ENCODE measurements around the gene PES1. TPM values are rescaled to one million over a fixed set of nuclear protein-coding genes. Genes with fewer than 3 reads are reported as not detected.
A peak's percentile ranks its signal among the peaks of the same experiment; 100 is the strongest.

The PES1 gene
- total and polyA plus RNA-seq, 10 donors = 39.0 to 72.7 (median 49.2) TPM

GRCh38 chr22:30604723-30605122 lies 13.0 kb upstream of the PES1 start:
- H3K27ac ChIP-seq = peak overlapping the region in 2 of 8 donors; percentile 87 to 88
- no peak for TF ChIP-seq CTCF (IDR thresholded peaks at IDR 0.05 in 8 of 11, conservative IDR thresholded peaks at IDR 0.05 in 3 of 11)
- no peak for TF ChIP-seq POLR2AphosphoS5 (IDR thresholded peaks at IDR 0.05)
- TF ChIP-seq POLR2A (IDR thresholded peaks at IDR 0.05) = no peak
- WGBS, 5 donors = 88 to 100% (median 93%) methylated on average over 2 of the region's 2 CpGs
- no peaks in the 10 kb centered on the region for H3K9me3 ChIP-seq
- intact Hi-C loops (cut with DNase I; ENCODE audit: low total_unique reads) = no loop called here
- no peaks in the 10 kb centered on the region for H3K27me3 ChIP-seq (replicated peaks in 1 of 7)
- H3K4me3 ChIP-seq = no peak overlapping the region
- H3K36me3 ChIP-seq = peaks cover 0 to 9% (median 0%) of the 10 kb centered on the region in 6 donors
- no peak for DNase-seq
- peaks cover 25 to 48% (median 45%) of the 10 kb centered on the region in 6 donors for H3K4me1 ChIP-seq

GRCh38 chr22:30603801-30604200 lies 12.1 kb upstream of the PES1 start:
- intact Hi-C loops (cut with DNase I; ENCODE audit: low total_unique reads) = no loop called here
- no peak for DNase-seq
- no peaks in the 10 kb centered on the region for H3K27me3 ChIP-seq (replicated peaks in 1 of 7)
- H3K4me3 ChIP-seq = no peak overlapping the region
- 84 to 88% (median 86%) methylated on average over 3 of the region's 3 CpGs for WGBS, 5 donors
- TF ChIP-seq POLR2AphosphoS5 (IDR thresholded peaks at IDR 0.05) (no peak), POLR2A (IDR thresholded peaks at IDR 0.05) (no peak), CTCF (IDR thresholded peaks at IDR 0.05 in 8 of 11, conservative IDR thresholded peaks at IDR 0.05 in 3 of 11) (no peak)
- no peak overlapping the region for H3K27ac ChIP-seq
- H3K9me3 ChIP-seq = no peaks in the 10 kb centered on the region
- peaks cover 0 to 9% (median 0%) of the 10 kb centered on the region in 6 donors for H3K36me3 ChIP-seq
- peaks cover 20 to 39% (median 36%) of the 10 kb centered on the region in 6 donors for H3K4me1 ChIP-seq

- Histone ChIP-seq H3K4me3 (no peak overlapping the region), H3K27me3 (replicated peaks in 1 of 7) (no peaks in the 10 kb centered on the region), H3K36me3 (peaks cover 0 to 9% (median 0%) of the 10 kb centered on the region in 6 donors), H3K27ac (no peak overlapping the region), H3K4me1 (peaks cover 7 to 21% (median 18%) of the 10 kb centered on the region in 6 donors), H3K9me3 (no peaks in the 10 kb centered on the region)
- intact Hi-C loops (cut with DNase I; ENCODE audit: low total_unique reads) = no loop called here
- no peak for DNase-seq
- no peak for TF ChIP-seq POLR2AphosphoS5 (IDR thresholded peaks at IDR 0.05)
- peak in 1 of 11 experiments; percentile 25 for TF ChIP-seq CTCF (IDR thresholded peaks at IDR 0.05 in 8 of 11, conservative IDR thresholded peaks at IDR 0.05 in 3 of 11)
- 48 to 67% (median 59%) methylated on average over 3 of the region's 3 CpGs for WGBS, 5 donors
Measured at GRCh38 chr22:30602049-30602448, 10.3 kb upstream of the PES1 start.

GRCh38 chr22:30601464-30601863 lies 9.8 kb upstream of the PES1 start:
- no peak for DNase-seq
- peaks cover 0 to 9% (median 0%) of the 10 kb centered on the region in 6 donors for H3K36me3 ChIP-seq
- H3K4me1 ChIP-seq = peaks cover 7 to 16% (median 13%) of the 10 kb centered on the region in 6 donors
- TF ChIP-seq CTCF (IDR thresholded peaks at IDR 0.05 in 8 of 11, conservative IDR thresholded peaks at IDR 0.05 in 3 of 11) (no peak), POLR2A (IDR thresholded peaks at IDR 0.05) (no peak), POLR2AphosphoS5 (IDR thresholded peaks at IDR 0.05) (no peak)
- H3K9me3 ChIP-seq = no peaks in the 10 kb centered on the region
- WGBS, 5 donors = 84 to 91% (median 86%) methylated on average over 5 of the region's 5 CpGs
- no peak overlapping the region for H3K4me3 ChIP-seq
- intact Hi-C loops (cut with DNase I; ENCODE audit: low total_unique reads) = no loop called here
- no peaks in the 10 kb centered on the region for H3K27me3 ChIP-seq (replicated peaks in 1 of 7)
- no peak overlapping the region for H3K27ac ChIP-seq

All from spleen (tissue), 11 donors.